Endothelial cell of umbilical vein (primary cell): ENCODE measurements around the gene HSP90AB1. TPM values are rescaled to one million over a fixed set of nuclear protein-coding genes. Genes with fewer than 3 reads are reported as not detected.

Experiments
- BruUV-seq: library from RNA; stranded (reverse); fragments of 400-500 nt; replicated peaks from 2 replicates; lab custom pipeline; 2021; lab: Mats Ljungman, UMichigan
- CTCF ChIA-PET: fragments of 300-600, 350-600 bp; sonication (Branson Sonifier 250); formaldehyde crosslinking; loops from one replicate; lab custom pipeline; 2021; ENCODE audit warnings: antibody characterized with exemption, inconsistent platforms; lab: Charles Lee
- POLR2A ChIA-PET: fragments of 300-600, 350-600 bp; sonication (Branson Sonifier 250); formaldehyde crosslinking; loops from one replicate; lab custom pipeline; 2021; ENCODE audit warnings: antibody characterized with exemption, inconsistent platforms; lab: Charles Lee
- DNase-seq: peaks from one replicate; pipeline ENCODE4 v3.0.0-alpha.2; 2011; ENCODE audit warnings: low read depth, low spot score
- FAIRE-seq: peaks from 2 replicates; lab custom pipeline; 2011; peaks lifted over from hg19 to GRCh38; lab: Jason Lieb, UNC
- H2AFZ ChIP-seq: 2 replicates; pipeline ENCODE4 v1.6.0; 2012; ENCODE audit warnings: low read depth, low read length, control low read depth, inconsistent platforms
- H3K27ac ChIP-seq: 2 replicates; pipeline ENCODE4 v1.5.1; 2011; ENCODE audit warnings: low read depth, mild to moderate bottlenecking, control low read depth, low read length, moderate library complexity; ENCODE audit not compliant: insufficient read depth
- H3K27me3 ChIP-seq, 2 experiments: 2 replicates each; pipeline versions ENCODE4 v1.6.0 to v1.6.1; 2011; ENCODE audit warnings: low read length in 2 of 2, mixed read lengths in 1 of 2; ENCODE audit not compliant: control insufficient read depth in 2 of 2, insufficient read depth in 2 of 2
- H3K36me3 ChIP-seq, 2 experiments: 2 replicates in 1 of 2; 3 replicates in 1 of 2; pipeline ENCODE4 v1.5.1; 2011; ENCODE audit warnings: low read length in 2 of 2, mild to moderate bottlenecking in 1 of 2, moderate library complexity in 1 of 2; ENCODE audit not compliant: control insufficient read depth in 2 of 2, insufficient read depth in 2 of 2; ENCODE audit errors: extremely low read depth in 1 of 2
- H3K4me1 ChIP-seq: 3 replicates; pipeline ENCODE4 v1.5.1; 2011; ENCODE audit warnings: mild to moderate bottlenecking, low read length; ENCODE audit not compliant: control insufficient read depth, insufficient read depth; ENCODE audit errors: extremely low read depth
- H3K4me2 ChIP-seq: 2 replicates; pipeline ENCODE4 v1.6.1; 2011; ENCODE audit warnings: low read length, control low read depth, mixed read lengths; ENCODE audit not compliant: insufficient read depth
- H3K4me3 ChIP-seq, 3 experiments: fragments of 200-600 bp in 1 of 3; sonication (generic), shearing (Covaris generic) in 1 of 3; replicated peaks in 1 of 3; 2 replicates each; pipeline ENCODE4 v1.5.1; 2011 to 2016; ENCODE audit warnings: control low read depth in 3 of 3, low read length in 3 of 3, mild to moderate bottlenecking in 2 of 3, inconsistent platforms in 1 of 3, low read depth in 1 of 3, moderate library complexity in 1 of 3; ENCODE audit not compliant: insufficient read depth in 1 of 3
- H3K79me2 ChIP-seq: 2 replicates; pipeline ENCODE4 v1.6.0; 2012; ENCODE audit warnings: low read length, inconsistent platforms; ENCODE audit not compliant: control insufficient read depth, insufficient read depth
- H3K9ac ChIP-seq: replicated peaks from 2 replicates; pipeline ENCODE3; 2011; ENCODE audit warnings: low read length, control low read depth; ENCODE audit not compliant: insufficient read depth; ENCODE audit errors: extremely low read depth
- H3K9me1 ChIP-seq: replicated peaks from 3 replicates; pipeline ENCODE4 v1.6.0; 2011; ENCODE audit warnings: mild to moderate bottlenecking, low read length; ENCODE audit not compliant: control insufficient read depth, insufficient read depth; ENCODE audit errors: extremely low read depth
- H3K9me3 ChIP-seq: replicated peaks from 2 replicates; pipeline ENCODE4 v1.5.1; 2012; ENCODE audit warnings: low read length, inconsistent platforms; ENCODE audit not compliant: control insufficient read depth, insufficient read depth
- H4K20me1 ChIP-seq: replicated peaks from 2 replicates; pipeline ENCODE3; 2011; ENCODE audit warnings: mild to moderate bottlenecking, low read length; ENCODE audit not compliant: control insufficient read depth, insufficient read depth; ENCODE audit errors: extremely low read depth
- EZH2 ChIP-seq: IDR thresholded peaks from 2 replicates; pipeline ENCODE4 v1.6.1; 2012; ENCODE audit warnings: borderline replicate concordance, low read depth, mild to moderate bottlenecking, moderate library complexity, low read length, inconsistent platforms; ENCODE audit not compliant: severe bottlenecking
- FOS ChIP-seq: IDR thresholded peaks from 2 replicates; pipeline ENCODE4 v1.6.1; 2011; ENCODE audit warnings: mild to moderate bottlenecking, low read length, moderate library complexity, borderline replicate concordance; ENCODE audit not compliant: insufficient read depth
- GATA2 ChIP-seq: IDR thresholded peaks from 2 replicates; pipeline ENCODE4 v1.7.0; 2011; ENCODE audit warnings: low read depth, mild to moderate bottlenecking, moderate library complexity, mixed read lengths, low read length; ENCODE audit not compliant: insufficient read length, insufficient read depth
- MYC ChIP-seq: IDR thresholded peaks from one replicate; pipeline ENCODE4 v1.6.1; 2011; ENCODE audit warnings: mild to moderate bottlenecking, low read depth, low read length
- POLR2A ChIP-seq: IDR thresholded peaks from 2 replicates; pipeline ENCODE4 v1.6.1; 2012; ENCODE audit warnings: low read depth, mild to moderate bottlenecking, control low read depth, low read length
- POLR2AphosphoS5 ChIP-seq: IDR thresholded peaks from 2 replicates; pipeline ENCODE4 v1.6.1; 2012; ENCODE audit warnings: low read depth, mild to moderate bottlenecking, control low read depth, low read length, moderate library complexity; ENCODE audit not compliant: insufficient read depth
- dilution Hi-C: fragments of 300-500 bp; cut with MboI; formaldehyde crosslinking; loops from one replicate; pipeline ENCODE4 v1.15.0; 2019; ENCODE audit warnings: low sequenced_read_pairs; ENCODE audit not compliant: extremely low pct_ligation_motif_present
- intact Hi-C: fragments of 100-400 bp; cut with micrococcal nuclease; formaldehyde crosslinking; loops from one replicate; pipeline ENCODE4 v1.10.0; 2022
- polyA plus RNA-seq, 4 experiments: library from polyadenylated mRNA; depleted of rRNA in 3 of 4; stranded (reverse) in 3 of 4; unstranded in 1 of 4; fragments of >200 nt; gene quantifications; 2 replicates each; pipeline versions ENCODE4 v1.2.1 to v1.2.3, GENCODE V29; 2011 to 2012; ENCODE audit warnings: missing spikeins in 1 of 4
- total RNA-seq: library from RNA; stranded (reverse); gene quantifications from 2 replicates; pipeline ENCODE4 v1.2.3, GENCODE V29; 2021
- TF ChIP-seq, protein P1 (sequence below): IDR thresholded peaks from 2 replicates; pipeline ENCODE4 v1.6.1; 2011; ENCODE audit not compliant: insufficient read depth, insufficient read length

The HSP90AB1 gene
- total and polyA plus RNA-seq, 2 donors (not counting 3 experiments of a cell fraction or from before 2014, with no cell fraction given) = 824 to 1,201 TPM

DNA sequence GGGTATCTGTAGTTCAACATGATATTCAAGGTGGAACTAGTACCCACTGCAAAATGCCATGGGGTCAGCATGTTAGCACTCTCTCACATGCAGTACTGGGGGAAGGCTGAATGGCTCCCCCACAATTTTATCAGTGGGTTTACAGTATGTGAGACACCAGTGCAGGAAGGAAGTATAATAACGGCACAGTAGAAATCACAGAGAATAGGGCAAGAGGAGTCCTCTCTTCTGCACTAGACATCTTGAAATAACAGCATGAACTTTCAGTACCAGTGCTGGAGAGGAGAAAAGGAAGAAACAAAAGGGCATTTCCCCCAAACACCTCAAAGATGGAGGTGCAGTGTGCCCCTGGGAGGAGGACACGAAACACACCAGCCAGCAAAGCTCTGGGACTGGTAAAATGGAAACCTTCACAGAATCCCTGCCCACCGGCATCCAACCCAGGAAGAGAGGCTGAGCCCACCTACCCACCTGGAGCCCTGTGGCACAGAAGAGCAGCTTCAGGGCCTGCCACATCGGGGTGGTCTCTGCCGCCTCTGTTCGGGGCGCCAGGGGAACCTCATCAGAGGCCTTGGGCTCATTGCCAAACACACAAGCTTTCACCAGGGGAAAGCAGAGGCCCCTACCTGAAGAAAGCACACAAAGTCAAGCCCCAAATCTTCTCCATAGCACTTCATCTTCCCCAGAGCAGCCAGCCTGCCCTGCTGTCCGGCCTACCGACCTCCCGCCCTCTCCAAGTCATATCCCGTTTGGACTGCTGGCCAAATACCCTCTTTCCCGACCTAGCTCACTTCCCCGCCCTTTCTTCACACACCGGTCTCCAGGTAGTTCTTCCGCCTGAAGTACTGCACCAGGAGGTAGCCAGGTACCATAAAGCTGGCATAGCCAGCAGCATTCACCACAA, 9.2 kb downstream of the HSP90AB1 start:
- dilution Hi-C loops = no loop called here
- Histone ChIP-seq H3K36me3 (peaks cover 25 to 51% of the 10 kb centered on the region in 2 experiments), H3K4me2 (peak overlapping the region; percentile 63), H3K9me1 (no peaks in the 10 kb centered on the region), H3K4me3 (peak overlapping the region; percentile 67 to 89 (median 74)), H3K9ac (peak overlapping the region; percentile 69), H2AFZ (no peak overlapping the region), H3K79me2 (peaks cover 34% of the 10 kb centered on the region), H4K20me1 (peaks cover 2% of the 10 kb centered on the region), H3K9me3 (no peaks in the 10 kb centered on the region), H3K27ac (peak overlapping the region; percentile 49), H3K4me1 (peaks cover 13% of the 10 kb centered on the region), H3K27me3 (no peaks in the 10 kb centered on the region)
- TF ChIP-seq GATA2 (no peak), POLR2AphosphoS5 (peak; percentile 29), EZH2 (no peak), FOS (no peak), POLR2A (no peak), MYC (no peak)
- TF ChIP-seq, protein P1, sequence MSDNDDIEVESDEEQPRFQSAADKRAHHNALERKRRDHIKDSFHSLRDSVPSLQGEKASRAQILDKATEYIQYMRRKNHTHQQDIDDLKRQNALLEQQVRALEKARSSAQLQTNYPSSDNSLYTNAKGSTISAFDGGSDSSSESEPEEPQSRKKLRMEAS = no peak
- intact Hi-C loops = loop anchor here (1.0 to 2.0 kb wide), 2 partner anchors 9 to 35 kb away; partner anchors contain the start of gene HSP90AB1
- BruUV-seq = no TSS peak
- peak; percentile 67 for FAIRE-seq
- ChIA-PET CTCF (interaction anchor here (0.8 to 3.3 kb wide), 20 partner anchors 10 to 159 kb away, joined by 3 to 38 read pairs (median 4); partner anchors contain the start of gene HSP90AB1), POLR2A (interaction anchor here (0.6 to 2.9 kb wide), 5 partner anchors 9 to 160 kb away, joined by 3 to 49 read pairs (median 4); partner anchors contain the start of genes HSP90AB1 and TMEM63B)
- DNase-seq = no peak
